IPS DF 6.9 (cell line): Measurements from ENCODE around the gene AFTPH.

ENCODE experiments used
- DNase-seq: peaks from one replicate; pipeline ENCODE4 v3.0.0-alpha.2; 2013; ENCODE audit warnings: low read depth, low spot score
- H3K27ac ChIP-seq: one replicate; pipeline ENCODE4 v1.5.1; 2013; ENCODE audit warnings: low read length, control low read depth
- H3K27me3 ChIP-seq: 2 replicates; pipeline ENCODE4 v1.6.1; 2013; ENCODE audit warnings: mild to moderate bottlenecking, low read length; ENCODE audit not compliant: control insufficient read depth, insufficient read depth
- H3K36me3 ChIP-seq: 2 replicates; pipeline ENCODE4 v1.6.1; 2013; ENCODE audit warnings: low read length; ENCODE audit not compliant: control insufficient read depth, insufficient read depth
- H3K4me1 ChIP-seq: 2 replicates; pipeline ENCODE4 v1.6.1; 2013; ENCODE audit warnings: low read length; ENCODE audit not compliant: control insufficient read depth, insufficient read depth
- H3K4me3 ChIP-seq: 2 replicates; pipeline ENCODE4 v1.5.1; 2013; ENCODE audit warnings: mild to moderate bottlenecking, low read length
- H3K9me3 ChIP-seq: 2 replicates; pipeline ENCODE4 v1.6.1; 2013; ENCODE audit warnings: low read length, inconsistent platforms; ENCODE audit not compliant: control insufficient read depth, insufficient read depth
- WGBS: extraction: QIAGEN DNeasy Blood & Tissue Kit; methylation state at CpG from one replicate; pipeline ENCODE4 v1.1.7; 2013; ENCODE audit warnings: mixed read lengths, missing lambda C conversion rate; ENCODE audit not compliant: insufficient read length, insufficient coverage; 5-methylcytosine and 5-hydroxymethylcytosine counted together

Gene AFTPH

DNA sequence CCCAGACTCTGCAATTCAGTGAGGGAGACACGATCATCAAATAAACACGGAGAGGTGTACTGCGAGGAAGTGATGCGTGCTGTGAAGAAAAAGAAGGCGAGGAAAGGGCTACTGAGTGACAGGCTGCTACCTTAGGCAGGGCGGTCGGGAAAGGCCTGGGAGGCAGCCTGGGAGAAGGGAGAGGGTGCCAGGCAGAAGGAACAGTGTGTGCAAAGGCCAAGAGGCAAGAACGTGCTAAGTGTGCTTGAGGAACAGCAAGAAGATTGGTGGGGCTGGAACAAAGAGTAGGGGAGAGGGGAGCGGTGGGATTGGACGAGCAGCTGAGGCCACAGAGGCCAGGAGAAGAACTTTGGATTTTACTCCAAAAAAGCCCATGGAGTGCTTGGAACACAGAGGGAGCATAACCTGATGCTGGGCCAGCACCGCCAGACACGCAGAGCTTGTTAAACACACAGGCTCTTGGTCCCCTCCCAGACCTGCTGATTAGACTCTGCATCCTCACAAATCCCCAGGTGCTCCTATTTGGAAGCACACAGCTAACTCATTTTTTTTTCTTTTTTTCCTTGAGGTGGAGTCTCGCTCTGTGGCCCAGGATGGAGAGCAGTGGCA, 99.2 kb downstream of the AFTPH start:
- Histone ChIP-seq H3K9me3 (no peaks in the 10 kb centered on the region), H3K4me1 (peaks cover 4% of the 10 kb centered on the region), H3K27me3 (no peaks in the 10 kb centered on the region), H3K27ac (no peak overlapping the region), H3K36me3 (no peaks in the 10 kb centered on the region), H3K4me3 (no peak overlapping the region)
- no peak for DNase-seq
- WGBS: no CpG with 5 or more reads among the region's 13 CpGs

- Histone ChIP-seq H3K36me3 (no peaks in the 10 kb centered on the region), H3K4me1 (peaks cover 4% of the 10 kb centered on the region), H3K27me3 (no peaks in the 10 kb centered on the region), H3K9me3 (no peaks in the 10 kb centered on the region), H3K27ac (no peak overlapping the region), H3K4me3 (no peak overlapping the region)
- DNase-seq: no peak
- no CpG with 5 or more reads among the region's 6 CpGs for WGBS
Measured at GRCh38 chr2:64624108-64624610, 100.0 kb downstream of the AFTPH start.

DNA sequence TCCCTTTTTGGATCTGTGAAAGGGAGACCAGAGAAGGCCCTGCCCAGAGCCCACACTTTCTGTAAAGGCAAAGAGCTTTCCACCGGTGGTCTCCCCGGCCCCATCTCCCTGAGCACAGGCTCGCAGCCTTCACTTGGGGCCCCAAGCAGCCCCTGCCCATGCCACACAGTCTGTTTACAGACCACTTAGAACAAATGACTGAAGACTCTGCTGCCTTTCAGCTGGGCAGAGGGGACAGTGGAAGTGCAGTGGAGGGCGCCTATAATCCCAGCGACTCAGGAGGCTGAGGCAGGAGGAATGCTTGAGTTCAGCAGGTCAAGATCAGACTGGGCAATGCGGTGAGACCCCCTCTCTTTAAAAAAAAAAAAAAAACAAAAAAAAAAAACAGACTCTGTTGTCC, 100.7 kb downstream of the AFTPH start:
- Histone ChIP-seq H3K4me3 (no peak overlapping the region), H3K27ac (no peak overlapping the region), H3K27me3 (no peaks in the 10 kb centered on the region), H3K9me3 (no peaks in the 10 kb centered on the region), H3K36me3 (no peaks in the 10 kb centered on the region), H3K4me1 (peaks cover 4% of the 10 kb centered on the region)
- WGBS: no CpG with 5 or more reads among the region's 6 CpGs
- no peak for DNase-seq

GRCh38 chr2:64625299-64626145, 101.4 kb downstream of the AFTPH start:
- Histone ChIP-seq H3K27me3 (no peaks in the 10 kb centered on the region), H3K4me3 (no peak overlapping the region), H3K9me3 (no peaks in the 10 kb centered on the region), H3K27ac (no peak overlapping the region), H3K36me3 (no peaks in the 10 kb centered on the region), H3K4me1 (peaks cover 4% of the 10 kb centered on the region)
- no peak for DNase-seq
- WGBS: no CpG with 5 or more reads among the region's 7 CpGs

GRCh38 chr2:64626146-64626809, 102.2 kb downstream of the AFTPH start:
- no peak for DNase-seq
- Histone ChIP-seq H3K36me3 (no peaks in the 10 kb centered on the region), H3K4me1 (peaks cover 4% of the 10 kb centered on the region), H3K27ac (no peak overlapping the region), H3K4me3 (no peak overlapping the region), H3K9me3 (no peaks in the 10 kb centered on the region), H3K27me3 (no peaks in the 10 kb centered on the region)
- no CpG with 5 or more reads among the region's 10 CpGs for WGBS

DNA sequence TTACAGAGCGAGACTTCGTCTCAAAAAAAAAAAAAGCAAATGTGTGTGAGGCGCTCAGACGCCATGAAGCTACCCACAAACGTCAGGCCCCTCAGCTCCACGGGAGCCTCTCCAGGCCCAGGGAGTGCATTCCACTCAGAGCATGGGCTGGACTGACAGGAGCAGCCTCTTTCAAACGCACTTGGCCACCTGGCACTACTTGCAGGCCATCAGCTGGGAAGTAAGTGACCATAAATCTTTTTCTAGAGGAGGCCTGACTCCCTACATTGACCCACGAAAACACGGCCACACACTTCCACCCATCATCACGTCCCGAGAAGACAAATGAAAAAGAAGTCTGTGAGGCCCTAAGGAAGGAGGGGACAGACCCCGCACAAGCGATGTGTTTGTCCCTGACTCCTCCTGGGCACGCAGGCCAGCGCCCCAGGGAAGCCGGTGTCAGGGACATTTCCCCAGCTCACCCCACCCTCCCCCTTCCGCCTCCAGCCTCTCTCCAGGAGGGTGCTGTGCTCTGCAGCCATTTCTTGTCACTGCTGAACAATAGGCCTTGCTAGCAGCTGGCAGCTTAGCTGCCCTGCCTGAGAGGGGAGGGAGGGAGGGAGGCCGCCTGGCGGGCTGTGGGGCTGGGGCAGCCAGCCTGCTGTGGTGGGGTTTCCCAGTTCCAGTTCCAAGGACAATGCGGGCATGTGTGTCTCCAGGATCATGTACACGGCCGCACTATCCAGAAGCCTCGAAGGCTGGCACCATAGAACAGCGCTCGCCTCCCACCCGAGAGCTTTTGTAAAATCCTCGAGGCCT, 103.0 kb downstream of the AFTPH start:
- Histone ChIP-seq H3K4me1 (peaks cover 4% of the 10 kb centered on the region), H3K4me3 (no peak overlapping the region), H3K27ac (no peak overlapping the region), H3K27me3 (no peaks in the 10 kb centered on the region), H3K9me3 (no peaks in the 10 kb centered on the region), H3K36me3 (no peaks in the 10 kb centered on the region)
- no CpG with 5 or more reads among the region's 27 CpGs for WGBS
- DNase-seq: no peak

- H3K36me3 ChIP-seq: no peaks in the 10 kb centered on the region
- H3K27me3 ChIP-seq: no peaks in the 10 kb centered on the region
- H3K9me3 ChIP-seq: no peaks in the 10 kb centered on the region
- no peaks in the 10 kb centered on the region for H3K4me1 ChIP-seq
- H3K4me3 ChIP-seq: no peak overlapping the region
- WGBS: no CpG with 5 or more reads among the region's 14 CpGs
- DNase-seq: no peak
- no peak overlapping the region for H3K27ac ChIP-seq
Measured at GRCh38 chr2:64627860-64628841, 104.0 kb downstream of the AFTPH start.

- Histone ChIP-seq H3K27me3 (no peaks in the 10 kb centered on the region), H3K9me3 (no peaks in the 10 kb centered on the region), H3K4me3 (no peak overlapping the region), H3K27ac (no peak overlapping the region), H3K36me3 (no peaks in the 10 kb centered on the region), H3K4me1 (no peaks in the 10 kb centered on the region)
- no peak for DNase-seq
- WGBS: no CpG with 5 or more reads among the region's 10 CpGs
Measured at GRCh38 chr2:64629329-64629781, 105.2 kb downstream of the AFTPH start.

GRCh38 chr2:64629875-64630274, 105.7 kb downstream of the AFTPH start:
- Histone ChIP-seq H3K9me3 (no peaks in the 10 kb centered on the region), H3K4me3 (no peak overlapping the region), H3K27me3 (no peaks in the 10 kb centered on the region), H3K4me1 (no peaks in the 10 kb centered on the region), H3K27ac (no peak overlapping the region), H3K36me3 (no peaks in the 10 kb centered on the region)
- WGBS: no CpG with 5 or more reads among the region's 7 CpGs
- no peak for DNase-seq
